ENCODE results near the gene KATNIP.

KATNIP gene

DNA sequence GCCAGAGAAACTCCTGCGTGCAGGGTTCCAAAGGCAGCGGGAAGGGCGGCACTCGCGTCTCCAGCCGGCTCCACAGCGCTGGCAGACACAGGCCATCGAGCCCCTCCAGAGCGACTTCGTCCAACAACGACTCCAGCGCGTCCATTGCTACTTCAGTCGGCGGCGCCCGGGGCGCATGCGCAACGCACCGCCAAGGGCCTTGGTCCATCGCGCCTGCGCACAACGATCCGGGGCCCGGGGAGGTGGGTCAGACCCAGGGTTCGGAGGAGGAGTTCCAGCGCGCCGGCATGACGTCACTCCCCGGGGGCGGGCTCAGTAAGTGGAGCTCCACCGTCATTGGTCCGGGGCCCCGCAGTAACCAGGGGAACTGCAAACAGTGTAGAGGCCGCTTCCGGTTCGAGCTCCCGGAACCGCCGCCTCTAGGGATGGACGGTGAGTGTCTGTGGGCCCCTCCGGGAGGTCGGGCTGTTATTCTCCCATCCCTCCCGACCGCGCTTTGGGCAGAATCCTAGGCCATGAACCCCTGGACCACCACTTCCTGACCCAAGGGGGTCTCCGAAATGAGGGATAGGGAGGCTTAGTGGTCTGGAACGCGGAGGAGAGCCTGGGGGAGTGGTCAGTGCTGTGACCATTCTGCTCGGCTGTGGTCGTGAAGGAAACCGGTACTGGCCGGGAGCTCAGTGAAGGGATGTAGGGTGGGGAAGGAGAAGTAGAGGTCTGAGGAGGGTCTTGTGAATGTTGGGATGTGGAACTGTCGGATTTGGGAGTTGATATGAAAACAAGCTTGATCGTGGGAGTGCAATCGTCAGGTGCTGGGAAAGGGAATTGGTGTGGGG, at the start of gene KATNIP, which contains the start of gene GTF3C1:
TSS of gene KATNIP (plus strand) at position 399 of the 836 bp plus-strand sequence. CDS start at position 426, 27 bp downstream.
TSS of gene GTF3C1 (minus strand) at position 168 of the 836 bp plus-strand sequence. CDS start at position 145, 23 bp downstream.
- peak; percentile 99 for DNase-seq (ENCODE audit: low spot score)

DNA sequence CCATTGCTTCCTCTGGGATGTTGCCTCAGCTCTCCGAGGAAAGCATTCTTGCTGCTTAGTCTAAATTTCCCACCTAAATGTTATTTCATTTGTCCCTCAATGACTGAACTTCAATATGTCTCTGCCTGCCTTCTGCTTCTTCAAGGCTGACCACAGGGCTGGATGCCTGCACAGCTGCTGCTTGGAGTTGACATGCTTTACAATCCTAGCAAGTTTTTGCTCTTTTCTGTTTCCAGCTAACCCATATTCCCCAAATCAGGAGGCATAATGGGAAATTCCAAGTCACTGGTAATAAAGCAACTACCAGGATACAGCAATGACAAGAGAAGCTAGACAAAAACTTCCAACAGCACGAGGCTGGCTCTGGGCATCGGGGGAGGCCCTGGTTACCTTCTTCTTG, 49.1 kb upstream of the KATNIP start:
- no peak for DNase-seq (ENCODE audit: low spot score)

DNA sequence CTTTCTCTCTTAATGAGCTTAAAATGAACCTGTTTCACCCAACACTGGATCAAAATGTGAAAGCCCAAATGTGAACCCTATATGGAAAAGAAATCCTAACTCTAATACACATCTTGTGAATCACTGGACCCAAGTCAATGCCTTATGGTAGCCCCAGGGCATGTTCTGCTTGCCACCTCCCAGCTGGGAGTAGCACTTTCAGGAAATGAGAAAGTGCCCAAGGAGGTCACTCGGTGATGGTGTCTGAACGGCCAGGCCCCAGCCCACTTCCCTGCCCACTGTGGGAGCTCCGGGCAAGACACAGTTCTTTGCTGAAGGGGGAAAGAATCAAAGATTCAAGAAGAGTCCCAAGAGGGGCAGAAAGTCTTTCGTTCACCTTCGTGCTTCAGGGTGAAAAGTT, 46.3 kb upstream of the KATNIP start:
- DNase-seq (ENCODE audit: low spot score): no peak

DNA sequence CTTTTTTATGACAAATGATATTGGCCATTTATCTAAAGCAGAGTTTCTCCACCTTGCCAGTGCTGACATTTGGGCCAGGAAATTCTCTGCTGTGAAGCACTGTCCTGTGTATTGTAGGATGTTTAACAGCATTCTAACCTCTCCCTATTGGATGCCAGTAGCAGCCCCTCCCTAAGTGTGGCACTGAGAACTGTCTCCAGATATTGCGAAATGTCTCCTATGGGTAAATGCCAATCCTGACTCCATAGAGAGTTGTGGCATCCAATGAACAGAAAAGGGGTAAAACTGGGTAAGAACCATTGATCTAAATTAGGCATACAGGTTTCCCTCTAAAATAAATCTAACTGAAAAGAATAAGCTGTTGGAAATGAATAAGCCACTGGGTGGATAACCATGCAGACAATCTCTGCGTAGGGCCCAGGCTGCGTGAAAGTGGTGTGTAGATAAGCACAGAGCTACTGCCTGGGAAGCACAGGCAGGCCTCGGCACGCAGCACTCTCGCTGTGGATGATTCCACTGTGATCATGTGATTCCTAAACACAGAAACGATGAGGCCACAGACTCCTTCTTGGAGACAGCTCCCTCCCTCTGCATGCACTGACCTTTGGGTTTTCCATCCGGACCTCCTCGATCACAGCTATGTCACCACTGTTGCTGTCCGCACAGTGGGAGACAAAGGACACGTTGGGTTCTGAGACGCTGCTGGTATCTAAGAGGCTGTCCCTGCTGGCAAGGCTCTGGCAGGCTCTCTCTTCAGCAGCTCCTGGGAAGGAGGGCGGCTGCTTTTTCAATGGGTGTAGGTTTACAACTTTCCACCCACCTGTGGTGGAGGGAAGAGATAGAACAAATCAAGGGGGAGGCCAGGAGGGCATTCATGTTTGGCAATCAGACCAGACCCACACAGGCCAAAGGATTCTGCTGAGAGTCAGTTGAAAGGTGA, 44.4 kb upstream of the KATNIP start:
- DNase-seq (ENCODE audit: low spot score): no peak

DNA sequence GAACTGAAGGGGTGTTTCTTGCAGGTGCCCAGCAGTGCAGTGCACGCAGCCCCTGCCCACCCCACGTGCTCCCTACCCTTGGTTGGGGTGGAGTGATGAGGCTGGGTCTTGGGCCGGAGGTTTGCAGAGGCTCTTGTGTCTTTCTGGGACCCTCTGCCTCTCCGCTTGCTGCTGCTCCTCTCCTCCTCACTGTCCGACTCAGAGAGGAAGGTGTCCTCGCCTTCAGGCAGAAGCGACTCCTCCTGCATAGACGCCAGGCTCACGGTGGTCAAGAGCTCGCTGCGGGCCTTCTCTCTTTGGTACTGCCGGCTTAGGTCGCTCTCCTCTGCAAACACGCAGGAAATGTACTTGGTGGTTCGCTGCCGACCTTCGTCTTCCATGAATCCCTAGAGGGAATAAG, 43.2 kb upstream of the KATNIP start:
- no peak for DNase-seq (ENCODE audit: low spot score)

DNA sequence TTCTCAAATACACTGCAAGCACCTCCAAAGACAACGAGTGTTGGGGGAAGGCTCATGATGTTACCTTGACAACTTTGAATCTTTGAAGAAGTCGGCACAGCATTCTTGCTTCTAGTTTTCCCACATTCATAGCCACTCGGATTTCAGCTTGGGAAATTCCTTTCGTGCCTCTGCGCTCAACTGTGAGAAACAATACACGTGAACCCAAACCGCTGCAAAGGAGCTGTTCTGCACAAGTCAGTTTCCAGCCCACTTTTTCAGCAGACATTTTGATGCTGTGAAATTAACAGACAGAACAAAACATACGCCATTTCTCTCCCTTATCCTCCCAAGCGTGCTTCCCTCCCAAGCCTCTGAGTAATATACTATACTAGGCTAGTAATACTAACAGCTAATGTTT, 41.5 kb upstream of the KATNIP start:
- no peak for DNase-seq (ENCODE audit: low spot score)

DNA sequence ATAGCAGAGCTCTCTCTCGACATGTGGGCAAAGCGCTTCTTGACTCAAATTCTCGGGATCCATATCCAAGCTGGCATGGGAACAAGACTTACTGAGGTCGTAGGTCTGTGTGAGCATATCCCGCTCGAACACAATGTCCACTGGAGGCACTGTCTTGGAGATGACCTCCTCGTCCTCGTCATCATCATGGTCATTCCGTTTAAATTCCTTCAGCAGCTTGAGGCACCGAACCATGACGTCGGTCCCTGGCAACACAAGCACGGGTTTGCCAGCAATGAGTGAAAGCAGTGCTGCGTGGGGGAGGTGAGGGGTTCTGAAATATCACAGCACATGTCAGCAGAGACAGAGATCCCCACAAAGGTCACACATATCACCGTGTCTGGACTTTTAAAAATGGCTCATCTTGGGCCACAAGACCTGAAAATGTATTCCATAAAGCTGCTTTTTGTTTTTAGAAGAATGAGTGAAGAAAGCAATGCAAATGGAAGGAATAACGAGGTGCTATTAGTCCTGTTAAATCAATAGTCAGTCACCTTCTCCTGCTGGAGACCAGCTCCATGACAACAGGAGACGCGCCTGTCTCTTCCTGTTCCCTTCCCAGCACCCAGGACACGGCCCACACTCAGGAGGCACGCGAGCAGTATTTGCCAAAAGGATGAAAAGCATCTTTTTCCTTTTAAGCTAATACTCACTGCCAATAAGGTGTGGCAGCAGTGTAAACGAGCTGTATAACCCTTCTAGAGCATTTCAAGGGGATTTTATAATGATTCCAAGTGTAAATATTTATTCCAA, 38.1 kb upstream of the KATNIP start:
- no peak for DNase-seq (ENCODE audit: low spot score)

DNA sequence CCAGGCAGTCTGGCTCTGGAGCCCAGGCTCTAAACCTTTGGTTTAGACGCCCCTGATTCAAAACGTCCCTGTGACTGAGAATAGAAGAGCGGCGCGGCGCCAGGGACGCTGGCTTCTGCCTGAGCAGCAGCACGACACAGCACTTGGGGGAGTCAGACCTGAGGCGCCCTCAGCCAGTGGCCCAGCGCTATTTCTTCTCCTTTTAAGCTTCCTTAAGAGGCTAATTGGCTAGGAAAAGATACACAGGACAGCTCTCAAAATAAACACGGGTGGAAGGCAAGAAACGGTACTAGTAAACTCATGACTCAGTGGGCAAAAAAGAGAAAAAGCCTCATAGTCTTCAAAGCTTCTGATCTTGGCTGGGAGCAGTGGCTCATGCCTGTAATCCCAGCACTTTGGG, 35.1 kb upstream of the KATNIP start:
- DNase-seq (ENCODE audit: low spot score): no peak

DNA sequence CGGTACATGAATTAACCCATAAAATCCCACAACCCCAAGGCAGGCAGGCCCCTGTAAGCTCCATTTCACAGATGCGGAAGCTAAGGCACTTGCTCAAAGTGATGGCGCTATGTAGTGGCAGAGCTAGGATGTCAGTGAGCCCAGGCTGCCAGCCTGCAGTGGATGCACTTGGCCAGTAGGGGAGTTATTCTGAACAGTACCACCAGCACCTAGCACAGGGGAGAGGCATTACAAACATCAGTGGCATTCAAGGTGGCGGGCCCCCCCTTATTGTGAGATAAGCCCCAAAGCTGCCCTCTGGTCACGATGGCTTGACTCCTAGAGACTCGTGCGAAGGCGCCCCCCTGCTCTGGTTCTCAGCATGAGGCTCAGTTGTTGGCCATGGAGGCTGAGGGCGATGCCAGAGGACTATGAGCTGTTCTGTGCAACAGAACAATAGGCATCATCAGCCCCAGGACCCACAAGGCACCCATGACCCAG, 34.0 kb upstream of the KATNIP start:
- peak; percentile 54 for DNase-seq (ENCODE audit: low spot score)

DNA sequence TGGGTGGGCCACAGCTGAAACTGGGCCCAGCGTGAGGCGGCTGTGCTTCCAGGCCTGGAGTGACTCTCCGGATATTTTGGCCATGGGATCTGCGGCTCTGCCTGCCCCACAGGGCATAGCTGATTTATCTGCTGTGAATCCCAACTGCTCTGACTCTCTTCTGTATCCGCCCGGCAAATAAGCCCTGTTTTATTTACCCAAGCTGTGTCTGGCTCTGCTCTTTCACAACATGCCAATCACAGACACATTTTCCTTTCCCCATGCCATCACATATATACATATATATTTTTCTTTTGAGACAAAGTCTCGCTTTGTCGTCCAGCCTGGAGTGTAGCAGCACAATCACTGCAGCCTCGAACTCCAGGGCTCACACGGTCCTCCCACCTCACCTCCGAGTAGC, 33.6 kb upstream of the KATNIP start:
- DNase-seq (ENCODE audit: low spot score): no peak

DNA sequence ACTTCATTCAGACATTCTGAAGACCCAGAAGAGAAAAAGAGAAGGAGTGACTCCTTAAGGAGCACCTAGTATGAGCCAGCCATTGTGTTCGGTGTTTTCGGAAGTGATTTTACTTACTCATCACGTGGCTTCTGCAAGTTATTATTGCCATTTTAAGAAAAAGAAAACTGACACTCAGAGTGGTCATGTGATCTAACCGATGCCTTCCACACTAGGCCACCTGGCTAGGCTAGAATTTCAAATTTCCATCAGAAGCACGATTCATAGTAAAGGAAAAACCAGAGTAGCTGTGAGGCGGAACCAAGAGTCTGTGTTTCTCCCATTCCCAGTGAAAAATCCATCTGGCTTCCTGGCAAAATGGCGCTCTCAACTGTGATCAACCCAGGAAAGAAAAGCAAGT, 32.3 kb upstream of the KATNIP start:
- no peak for DNase-seq (ENCODE audit: low spot score)

DNA sequence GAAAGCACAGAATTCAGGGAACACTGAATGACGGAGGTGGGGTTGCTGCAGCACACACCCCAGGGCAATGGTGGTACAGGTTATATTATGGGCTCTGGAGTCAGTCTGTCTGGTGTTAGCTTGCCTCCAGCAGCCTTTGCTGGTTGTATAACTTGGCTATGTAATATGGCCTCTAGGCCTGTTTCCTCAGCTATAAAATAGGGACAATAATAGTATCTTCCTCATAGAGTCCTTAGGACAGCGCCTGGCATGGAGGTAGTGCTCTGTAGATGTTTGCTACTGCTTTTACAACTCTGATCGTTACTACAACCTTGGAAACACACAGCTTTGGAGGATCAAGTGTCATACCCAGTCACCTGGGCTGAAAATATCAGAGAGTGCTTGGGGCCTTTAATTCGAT, 31.7 kb upstream of the KATNIP start:
- DNase-seq (ENCODE audit: low spot score): no peak

DNA sequence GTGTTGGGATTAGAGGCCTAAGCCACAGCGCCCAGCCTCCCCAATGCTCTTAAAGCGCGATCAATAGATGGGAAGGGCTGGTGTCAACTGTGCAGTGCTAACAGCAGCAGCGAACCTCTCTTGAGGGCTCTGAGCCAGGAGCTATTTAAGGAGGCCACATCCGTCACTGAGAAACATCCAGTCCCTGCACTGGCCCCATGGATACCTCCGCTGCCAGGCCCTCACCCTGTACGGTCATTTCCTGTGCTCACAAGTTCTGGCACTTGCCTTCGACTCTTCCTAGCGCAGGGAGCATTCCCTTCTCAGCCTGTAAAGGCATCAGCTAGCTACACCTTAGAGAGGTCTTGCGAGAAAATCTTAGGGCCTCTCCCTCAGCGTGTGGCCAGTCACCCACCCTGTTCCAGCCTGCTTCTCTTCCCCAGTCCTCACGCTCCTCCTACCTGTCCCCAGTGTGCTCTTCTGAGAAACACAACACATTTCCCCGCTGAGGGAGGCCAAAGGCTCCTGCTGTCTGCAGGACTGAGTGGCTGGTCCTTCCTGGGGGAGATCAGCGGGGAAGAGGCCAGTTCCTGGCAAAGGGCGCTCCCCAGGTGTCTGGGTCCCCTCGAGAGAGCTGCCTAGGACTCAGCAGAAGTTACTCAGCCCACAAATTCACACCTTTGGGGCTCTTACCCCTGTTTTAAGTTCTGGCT, 28.8 kb upstream of the KATNIP start:
- DNase-seq (ENCODE audit: low spot score): no peak

DNA sequence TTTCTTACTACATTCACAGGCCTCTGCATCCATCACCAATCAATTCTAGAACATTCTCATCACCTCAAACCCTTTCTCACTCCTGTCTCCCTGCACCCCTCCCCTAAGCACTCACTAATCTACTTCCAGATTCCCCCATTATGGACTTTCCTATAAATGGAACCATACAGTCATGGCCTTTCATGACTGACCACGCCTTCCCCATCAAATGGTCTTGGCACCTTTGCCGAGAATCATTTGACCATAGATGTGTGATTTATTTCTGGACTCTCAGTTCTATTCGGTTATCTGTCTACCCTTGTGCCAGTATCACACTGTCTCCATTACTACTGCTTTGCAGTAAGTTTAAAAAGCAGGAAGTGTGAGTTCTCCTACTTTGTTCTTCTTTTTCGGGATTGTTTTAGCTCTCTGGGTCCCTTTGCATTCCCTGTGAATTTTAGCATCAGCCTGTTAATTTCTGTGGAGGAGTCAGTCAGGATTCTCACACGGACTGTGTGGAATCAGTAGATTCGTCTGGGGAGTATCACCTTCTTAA, 27.7 kb upstream of the KATNIP start:
- no peak for DNase-seq (ENCODE audit: low spot score)

DNA sequence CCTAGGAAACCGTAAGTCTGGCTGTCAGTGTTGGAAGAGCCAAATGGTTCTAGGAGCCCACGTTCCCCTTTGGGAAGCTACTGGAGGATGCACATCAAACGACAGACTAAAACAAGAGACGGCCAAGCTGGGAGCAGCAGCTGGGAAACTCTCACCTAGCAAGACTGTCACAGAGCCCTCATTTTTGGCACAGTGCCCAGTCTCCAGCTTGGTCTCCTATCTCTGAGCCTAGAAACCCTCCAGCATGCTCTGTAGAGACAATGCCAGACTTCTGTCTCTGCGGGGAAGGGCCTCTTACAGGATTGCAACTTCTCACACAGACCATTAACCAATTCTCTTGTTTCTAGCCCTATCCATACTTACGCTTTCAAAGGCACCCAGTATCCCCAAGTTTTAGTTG, 23.8 kb upstream of the KATNIP start:
- DNase-seq (ENCODE audit: low spot score): no peak

DNA sequence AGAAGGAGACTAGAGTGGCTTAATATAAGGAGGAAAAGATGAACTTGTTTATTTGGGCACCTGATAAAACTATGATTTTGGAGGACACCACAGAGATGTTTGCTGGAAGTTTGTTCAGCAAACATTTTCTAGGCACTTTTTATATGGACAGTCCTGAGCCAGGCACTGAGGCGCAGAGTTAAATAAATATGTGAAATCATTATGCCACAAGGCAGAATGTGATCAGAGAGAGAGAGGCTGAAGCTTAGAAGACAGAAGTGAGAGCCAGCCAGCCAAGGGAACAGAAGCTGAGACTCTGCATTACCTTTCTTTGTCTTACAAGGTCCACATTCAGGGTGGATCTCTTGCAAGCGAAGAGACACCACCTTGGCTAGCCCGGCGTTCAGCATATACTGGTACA, 21.6 kb upstream of the KATNIP start:
- DNase-seq (ENCODE audit: low spot score): no peak

DNA sequence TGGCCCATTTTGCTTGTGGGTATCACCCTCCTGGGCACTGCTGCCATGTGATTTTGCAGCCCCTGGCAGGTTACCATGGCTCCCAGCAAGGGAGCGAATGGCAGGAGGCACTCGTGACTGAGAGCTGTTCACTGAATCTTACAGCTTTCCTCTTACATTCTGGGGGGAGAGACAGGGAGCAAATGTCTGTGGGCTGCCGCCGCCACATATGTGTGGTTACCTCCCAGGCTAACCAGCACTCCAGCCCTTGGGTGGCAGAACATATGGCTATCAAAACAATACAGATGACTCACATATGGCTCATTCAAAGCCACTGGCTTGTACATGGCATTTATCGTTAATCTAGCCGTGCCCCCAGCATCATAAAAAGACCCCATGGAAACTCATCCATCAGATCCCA, 20.0 kb upstream of the KATNIP start:
- no peak for DNase-seq (ENCODE audit: low spot score)

DNA sequence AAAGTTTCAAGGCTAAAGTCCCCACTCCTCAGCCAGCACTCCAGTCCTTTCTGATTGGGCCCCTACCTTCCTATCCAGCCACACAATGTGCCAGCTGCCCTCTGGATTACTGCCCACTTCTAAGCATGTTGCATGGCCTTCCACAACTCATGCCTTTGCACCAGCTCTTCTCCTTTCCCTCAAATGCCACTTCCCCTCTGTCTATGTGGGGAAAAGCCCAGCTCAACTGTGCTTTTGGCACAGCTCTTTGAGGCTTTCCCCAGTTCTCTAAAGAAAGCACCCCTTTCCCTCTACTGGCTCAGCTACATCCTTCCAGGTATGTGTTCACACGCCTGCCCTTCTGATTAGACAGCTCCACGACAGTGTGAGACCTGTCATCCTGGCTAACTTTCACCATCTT, 18.8 kb upstream of the KATNIP start:
- DNase-seq (ENCODE audit: low spot score): no peak

DNA sequence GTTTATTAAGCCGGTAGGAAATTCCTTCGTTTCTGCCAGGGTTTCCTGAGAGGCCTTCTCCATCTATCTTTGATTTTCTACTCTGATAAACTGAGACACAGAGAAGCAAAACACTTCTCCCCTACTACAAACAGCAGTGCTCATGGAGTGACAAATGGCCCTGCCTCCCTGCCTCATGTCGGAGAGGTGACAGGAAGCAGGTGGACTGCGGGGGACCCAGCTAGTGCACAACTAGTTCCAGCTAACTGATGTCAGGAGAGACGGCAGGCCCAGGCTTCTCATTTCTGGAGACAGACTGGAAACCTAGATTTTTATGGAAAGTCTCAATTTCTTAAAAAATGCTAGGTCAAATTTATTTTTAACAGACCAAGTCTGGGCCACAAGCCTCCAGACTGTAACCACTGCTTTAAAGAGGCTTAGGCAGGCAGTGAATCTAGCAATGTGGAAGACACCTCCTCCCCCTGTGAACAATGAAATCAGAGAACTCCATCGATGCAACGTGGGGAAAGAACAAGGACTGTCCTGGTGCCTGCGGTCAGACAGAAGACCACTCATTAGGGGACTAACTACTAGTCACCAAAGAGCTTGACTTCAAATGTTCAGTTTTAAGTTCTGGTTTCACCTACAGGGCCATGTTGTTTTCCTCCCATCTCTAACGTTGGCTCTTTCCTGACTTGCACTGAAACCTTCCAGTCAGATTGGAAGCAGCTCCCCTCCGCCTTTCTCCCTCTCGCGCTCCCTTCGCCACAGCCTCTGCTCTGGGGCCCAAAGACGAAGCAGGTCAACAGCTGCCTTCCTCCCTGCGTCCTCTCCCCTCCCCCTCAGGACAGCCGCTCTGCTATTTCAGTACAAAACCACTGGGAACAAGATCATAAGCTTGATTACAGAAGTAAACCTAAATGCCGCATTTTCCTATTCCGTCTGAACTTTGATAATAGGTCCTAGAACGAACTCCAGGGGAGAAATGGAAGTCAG, 17.8 kb upstream of the KATNIP start:
- DNase-seq (ENCODE audit: low spot score): no peak

DNA sequence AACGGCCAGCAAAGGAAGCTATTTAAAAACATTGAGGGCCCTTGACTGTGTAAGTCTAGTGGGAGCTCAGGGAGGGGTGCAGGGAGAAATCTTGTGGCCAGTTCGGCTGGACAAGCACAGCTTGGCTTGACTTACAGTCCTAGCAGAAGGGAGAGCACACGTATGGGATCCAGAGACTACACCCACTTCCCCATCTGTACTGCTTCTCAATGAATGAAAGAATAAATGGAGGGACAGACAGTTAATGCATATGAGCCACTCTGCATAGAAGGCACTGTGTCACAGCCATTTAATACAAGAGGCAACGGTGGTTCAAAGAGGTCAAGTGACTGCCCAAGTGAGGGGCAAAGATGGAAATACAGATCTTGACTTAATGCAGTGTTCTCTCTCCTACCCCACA, 15.7 kb upstream of the KATNIP start:
- DNase-seq (ENCODE audit: low spot score): no peak

Measured in HuH-7.5 (cell line).